Nephron progenitor cell (in vitro differentiated cells): ENCODE measurements around the gene ACOT7.

ENCODE experiments used
- DNase-seq: peaks from one replicate; pipeline ENCODE4 v3.0.0; 2021
- H3K27ac Mint-ChIP-seq: 2 replicates; pipeline ENCODE4 v1.8.0; 2021; ENCODE audit warnings: mild to moderate bottlenecking, moderate library complexity, mixed read lengths
- H3K27me3 Mint-ChIP-seq: 2 replicates; pipeline ENCODE4 v1.8.0; 2021; ENCODE audit warnings: mild to moderate bottlenecking, low read depth, mixed read lengths; ENCODE audit not compliant: poor library complexity
- H3K36me3 Mint-ChIP-seq: 2 replicates; pipeline ENCODE4 v1.8.0; 2021; ENCODE audit warnings: low read depth, mixed read lengths
- H3K4me1 Mint-ChIP-seq: 2 replicates; pipeline ENCODE4 v1.8.0; 2021; ENCODE audit warnings: mixed read lengths
- H3K4me3 Mint-ChIP-seq: 2 replicates; pipeline ENCODE4 v1.8.0; 2021; ENCODE audit warnings: mild to moderate bottlenecking, moderate library complexity, mixed read lengths
- H3K9me3 Mint-ChIP-seq: 2 replicates; pipeline ENCODE4 v1.8.0; 2021; ENCODE audit warnings: mild to moderate bottlenecking, moderate library complexity, mixed read lengths
- CTCF ChIP-seq: fragments of 200-600 bp; sonication (generic); IDR thresholded peaks from 2 replicates; pipeline ENCODE4 v1.5.0; 2021; ENCODE audit warnings: antibody characterized with exemption

ACOT7 gene

GRCh38 chr1:6256645-6257044 lies 136.9 kb downstream of the ACOT7 start:
- peaks cover 14% of the 10 kb centered on the region for H3K4me1 Mint-ChIP-seq
- no peaks in the 10 kb centered on the region for H3K36me3 Mint-ChIP-seq
- no peaks in the 10 kb centered on the region for H3K9me3 Mint-ChIP-seq
- H3K27ac Mint-ChIP-seq: peak overlapping the region; percentile 53
- H3K27me3 Mint-ChIP-seq: peaks cover 65% of the 10 kb centered on the region
- no peak for TF ChIP-seq CTCF
- DNase-seq: no peak
- no peak overlapping the region for H3K4me3 Mint-ChIP-seq

GRCh38 chr1:6254691-6255090 lies 138.9 kb downstream of the ACOT7 start:
- no peak overlapping the region for H3K27ac Mint-ChIP-seq
- H3K4me1 Mint-ChIP-seq: peaks cover 12% of the 10 kb centered on the region
- no peak for DNase-seq
- TF ChIP-seq CTCF: no peak
- H3K4me3 Mint-ChIP-seq: no peak overlapping the region
- H3K27me3 Mint-ChIP-seq: peaks cover 76% of the 10 kb centered on the region
- no peaks in the 10 kb centered on the region for H3K9me3 Mint-ChIP-seq
- H3K36me3 Mint-ChIP-seq: no peaks in the 10 kb centered on the region

- H3K4me3 Mint-ChIP-seq: no peak overlapping the region
- peaks cover 70% of the 10 kb centered on the region for H3K27me3 Mint-ChIP-seq
- no peaks in the 10 kb centered on the region for H3K9me3 Mint-ChIP-seq
- H3K4me1 Mint-ChIP-seq: peaks cover 5% of the 10 kb centered on the region
- no peaks in the 10 kb centered on the region for H3K36me3 Mint-ChIP-seq
- H3K27ac Mint-ChIP-seq: no peak overlapping the region
- no peak for DNase-seq
- TF ChIP-seq CTCF: no peak
Observed at GRCh38 chr1:6253380-6253779, 140.2 kb downstream of the ACOT7 start.

- H3K4me3 Mint-ChIP-seq: no peak overlapping the region
- peaks cover 72% of the 10 kb centered on the region for H3K27me3 Mint-ChIP-seq
- no peaks in the 10 kb centered on the region for H3K36me3 Mint-ChIP-seq
- TF ChIP-seq CTCF: no peak
- H3K4me1 Mint-ChIP-seq: peaks cover 5% of the 10 kb centered on the region
- H3K9me3 Mint-ChIP-seq: no peaks in the 10 kb centered on the region
- no peak overlapping the region for H3K27ac Mint-ChIP-seq
- no peak for DNase-seq
Observed at GRCh38 chr1:6252374-6252710, 141.2 kb downstream of the ACOT7 start.

GRCh38 chr1:6251681-6252373 lies 141.7 kb downstream of the ACOT7 start:
- Mint-ChIP-seq H3K4me3 (no peak overlapping the region), H3K4me1 (peaks cover 4% of the 10 kb centered on the region), H3K27ac (no peak overlapping the region)

More at GRCh38 chr1:6251681-6252373, 141.7 kb downstream of the ACOT7 start:
- no peaks in the 10 kb centered on the region for H3K36me3 Mint-ChIP-seq
- DNase-seq: no peak
- H3K27me3 Mint-ChIP-seq: peaks cover 72% of the 10 kb centered on the region
- no peaks in the 10 kb centered on the region for H3K9me3 Mint-ChIP-seq
- TF ChIP-seq CTCF: no peak
